Endothelial cell of umbilical vein (primary cell): ENCODE data around the gene GPR160. TPM values are rescaled to one million over a fixed set of nuclear protein-coding genes. Genes with fewer than 3 reads are reported as not detected.

ENCODE experiments used
- BruUV-seq: library from RNA; stranded (reverse); fragments of 400-500 nt; replicated peaks from 2 replicates; lab custom pipeline; 2021; lab: Mats Ljungman, UMichigan
- CTCF ChIA-PET: fragments of 300-600, 350-600 bp; sonication (Branson Sonifier 250); formaldehyde crosslinking; loops from one replicate; lab custom pipeline; 2021; ENCODE audit warnings: antibody characterized with exemption, inconsistent platforms; lab: Charles Lee
- POLR2A ChIA-PET: fragments of 300-600, 350-600 bp; sonication (Branson Sonifier 250); formaldehyde crosslinking; loops from one replicate; lab custom pipeline; 2021; ENCODE audit warnings: antibody characterized with exemption, inconsistent platforms; lab: Charles Lee
- DNase-seq: peaks from one replicate; pipeline ENCODE4 v3.0.0-alpha.2; 2011; ENCODE audit warnings: low read depth, low spot score
- FAIRE-seq: peaks from 2 replicates; lab custom pipeline; 2011; peaks lifted over from hg19 to GRCh38; lab: Jason Lieb, UNC
- H2AFZ ChIP-seq: 2 replicates; pipeline ENCODE4 v1.6.0; 2012; ENCODE audit warnings: low read depth, low read length, control low read depth, inconsistent platforms
- H3K27ac ChIP-seq: 2 replicates; pipeline ENCODE4 v1.5.1; 2011; ENCODE audit warnings: low read depth, mild to moderate bottlenecking, control low read depth, low read length, moderate library complexity; ENCODE audit not compliant: insufficient read depth
- H3K27me3 ChIP-seq, 2 experiments: 2 replicates each; pipeline versions ENCODE4 v1.6.0 to v1.6.1; 2011; ENCODE audit warnings: low read length in 2 of 2, mixed read lengths in 1 of 2; ENCODE audit not compliant: control insufficient read depth in 2 of 2, insufficient read depth in 2 of 2
- H3K36me3 ChIP-seq, 2 experiments: 2 replicates in 1 of 2; 3 replicates in 1 of 2; pipeline ENCODE4 v1.5.1; 2011; ENCODE audit warnings: low read length in 2 of 2, mild to moderate bottlenecking in 1 of 2, moderate library complexity in 1 of 2; ENCODE audit not compliant: control insufficient read depth in 2 of 2, insufficient read depth in 2 of 2; ENCODE audit errors: extremely low read depth in 1 of 2
- H3K4me1 ChIP-seq: 3 replicates; pipeline ENCODE4 v1.5.1; 2011; ENCODE audit warnings: mild to moderate bottlenecking, low read length; ENCODE audit not compliant: control insufficient read depth, insufficient read depth; ENCODE audit errors: extremely low read depth
- H3K4me2 ChIP-seq: 2 replicates; pipeline ENCODE4 v1.6.1; 2011; ENCODE audit warnings: low read length, control low read depth, mixed read lengths; ENCODE audit not compliant: insufficient read depth
- H3K4me3 ChIP-seq, 3 experiments: fragments of 200-600 bp in 1 of 3; sonication (generic), shearing (Covaris generic) in 1 of 3; replicated peaks in 1 of 3; 2 replicates each; pipeline ENCODE4 v1.5.1; 2011 to 2016; ENCODE audit warnings: control low read depth in 3 of 3, low read length in 3 of 3, mild to moderate bottlenecking in 2 of 3, inconsistent platforms in 1 of 3, low read depth in 1 of 3, moderate library complexity in 1 of 3; ENCODE audit not compliant: insufficient read depth in 1 of 3
- H3K79me2 ChIP-seq: 2 replicates; pipeline ENCODE4 v1.6.0; 2012; ENCODE audit warnings: low read length, inconsistent platforms; ENCODE audit not compliant: control insufficient read depth, insufficient read depth
- H3K9ac ChIP-seq: replicated peaks from 2 replicates; pipeline ENCODE3; 2011; ENCODE audit warnings: low read length, control low read depth; ENCODE audit not compliant: insufficient read depth; ENCODE audit errors: extremely low read depth
- H3K9me1 ChIP-seq: replicated peaks from 3 replicates; pipeline ENCODE4 v1.6.0; 2011; ENCODE audit warnings: mild to moderate bottlenecking, low read length; ENCODE audit not compliant: control insufficient read depth, insufficient read depth; ENCODE audit errors: extremely low read depth
- H3K9me3 ChIP-seq: replicated peaks from 2 replicates; pipeline ENCODE4 v1.5.1; 2012; ENCODE audit warnings: low read length, inconsistent platforms; ENCODE audit not compliant: control insufficient read depth, insufficient read depth
- H4K20me1 ChIP-seq: replicated peaks from 2 replicates; pipeline ENCODE3; 2011; ENCODE audit warnings: mild to moderate bottlenecking, low read length; ENCODE audit not compliant: control insufficient read depth, insufficient read depth; ENCODE audit errors: extremely low read depth
- EZH2 ChIP-seq: IDR thresholded peaks from 2 replicates; pipeline ENCODE4 v1.6.1; 2012; ENCODE audit warnings: borderline replicate concordance, low read depth, mild to moderate bottlenecking, moderate library complexity, low read length, inconsistent platforms; ENCODE audit not compliant: severe bottlenecking
- FOS ChIP-seq: IDR thresholded peaks from 2 replicates; pipeline ENCODE4 v1.6.1; 2011; ENCODE audit warnings: mild to moderate bottlenecking, low read length, moderate library complexity, borderline replicate concordance; ENCODE audit not compliant: insufficient read depth
- GATA2 ChIP-seq: IDR thresholded peaks from 2 replicates; pipeline ENCODE4 v1.7.0; 2011; ENCODE audit warnings: low read depth, mild to moderate bottlenecking, moderate library complexity, mixed read lengths, low read length; ENCODE audit not compliant: insufficient read length, insufficient read depth
- JUN ChIP-seq: IDR thresholded peaks from 2 replicates; pipeline ENCODE4 v1.6.1; 2011; ENCODE audit warnings: borderline replicate concordance, low read depth; ENCODE audit not compliant: insufficient read length, insufficient read depth
- MYC ChIP-seq: IDR thresholded peaks from one replicate; pipeline ENCODE4 v1.6.1; 2011; ENCODE audit warnings: mild to moderate bottlenecking, low read depth, low read length
- POLR2A ChIP-seq: IDR thresholded peaks from 2 replicates; pipeline ENCODE4 v1.6.1; 2012; ENCODE audit warnings: low read depth, mild to moderate bottlenecking, control low read depth, low read length
- POLR2AphosphoS5 ChIP-seq: IDR thresholded peaks from 2 replicates; pipeline ENCODE4 v1.6.1; 2012; ENCODE audit warnings: low read depth, mild to moderate bottlenecking, control low read depth, low read length, moderate library complexity; ENCODE audit not compliant: insufficient read depth
- dilution Hi-C: fragments of 300-500 bp; cut with MboI; formaldehyde crosslinking; loops from one replicate; pipeline ENCODE4 v1.15.0; 2019; ENCODE audit warnings: low sequenced_read_pairs; ENCODE audit not compliant: extremely low pct_ligation_motif_present
- intact Hi-C: fragments of 100-400 bp; cut with micrococcal nuclease; formaldehyde crosslinking; loops from one replicate; pipeline ENCODE4 v1.10.0; 2022
- polyA plus RNA-seq, 4 experiments: library from polyadenylated mRNA; depleted of rRNA in 3 of 4; stranded (reverse) in 3 of 4; unstranded in 1 of 4; fragments of >200 nt; gene quantifications; 2 replicates each; pipeline versions ENCODE4 v1.2.1 to v1.2.3, GENCODE V29; 2011 to 2012; ENCODE audit warnings: missing spikeins in 1 of 4
- total RNA-seq: library from RNA; stranded (reverse); gene quantifications from 2 replicates; pipeline ENCODE4 v1.2.3, GENCODE V29; 2021
- TF ChIP-seq, protein P1 (sequence below), 2 donors: IDR thresholded peaks; 1 replicate in 1 of 2; 2 replicates in 1 of 2; pipeline ENCODE4 v1.5.1; 2011; ENCODE audit warnings: low read length in 2 of 2, mild to moderate bottlenecking in 2 of 2, moderate library complexity in 2 of 2, control low read depth in 1 of 2, inconsistent platforms in 1 of 2, low read depth in 1 of 2; ENCODE audit not compliant: insufficient read depth in 1 of 2; ENCODE audit errors: extremely low read depth in 1 of 2
- TF ChIP-seq, protein P2 (sequence below): IDR thresholded peaks from 2 replicates; pipeline ENCODE4 v1.6.1; 2011; ENCODE audit not compliant: insufficient read depth, insufficient read length

Gene GPR160
- total and polyA plus RNA-seq, 2 donors (not counting 3 experiments of a cell fraction or from before 2014, with no cell fraction given) = 0.39 to 1.3 TPM

DNA sequence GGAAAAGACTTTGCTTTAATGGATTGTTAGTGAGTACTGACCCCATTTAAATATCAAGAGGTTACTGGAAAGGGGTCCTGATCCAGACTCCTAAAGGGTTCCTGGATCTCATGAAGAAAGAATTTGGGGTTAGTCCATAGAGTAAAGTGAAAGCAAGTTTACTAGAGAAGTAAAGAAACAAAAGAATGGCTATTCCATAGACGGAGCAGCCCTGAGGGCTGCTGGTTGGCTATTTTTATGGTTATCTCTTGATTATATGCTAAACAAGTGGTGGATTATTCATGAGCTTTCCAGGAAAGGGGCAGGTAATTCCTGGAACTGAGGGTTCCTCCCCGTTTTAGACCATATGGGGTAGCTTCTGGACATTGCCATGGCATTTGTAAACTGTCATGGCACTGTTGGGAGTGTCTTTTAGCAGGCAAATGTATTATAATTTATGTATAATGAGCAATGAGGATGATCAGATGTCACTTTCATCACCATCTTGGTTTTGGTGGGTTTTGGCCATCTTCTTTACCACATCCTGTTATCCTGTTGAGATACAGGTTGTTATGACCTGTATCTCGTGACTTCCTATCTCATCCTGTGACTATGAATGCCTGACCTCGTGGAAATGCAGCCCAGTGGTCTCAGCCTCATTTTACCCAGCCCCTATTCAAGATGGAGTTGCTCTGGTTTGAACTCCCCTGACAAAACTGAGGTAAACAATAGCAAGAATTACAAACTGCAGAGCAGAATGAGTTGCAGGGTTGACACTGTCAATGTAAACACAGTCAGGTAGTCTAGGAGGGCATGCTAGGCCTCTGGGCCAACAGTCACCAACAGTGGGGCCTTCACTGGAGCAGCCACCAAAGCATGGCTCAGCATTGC is 10.3 kb upstream of the GPR160 start:
- ChIA-PET CTCF (no interaction called here), POLR2A (no interaction called here)
- no peak overlapping the region for H2AFZ ChIP-seq
- no peaks in the 10 kb centered on the region for H4K20me1 ChIP-seq
- H3K9me1 ChIP-seq = no peaks in the 10 kb centered on the region
- no peak for TF ChIP-seq MYC
- no peak for TF ChIP-seq JUN
- no peak for TF ChIP-seq EZH2
- TF ChIP-seq FOS = no peak
- H3K4me1 ChIP-seq = no peaks in the 10 kb centered on the region
- H3K79me2 ChIP-seq = no peaks in the 10 kb centered on the region
- H3K27me3 ChIP-seq = peaks cover 6 to 7% of the 10 kb centered on the region in 2 experiments
- intact Hi-C loops (no loop called here), dilution Hi-C loops (no loop called here)
- no peaks in the 10 kb centered on the region for H3K9me3 ChIP-seq
- FAIRE-seq = no peak
- no peak overlapping the region for H3K9ac ChIP-seq
- no peak overlapping the region for H3K4me3 ChIP-seq
- no TSS peak for BruUV-seq
- no peak overlapping the region for H3K4me2 ChIP-seq
- H3K36me3 ChIP-seq = no peaks in the 10 kb centered on the region
- H3K27ac ChIP-seq = no peak overlapping the region
- DNase-seq = no peak

DNA sequence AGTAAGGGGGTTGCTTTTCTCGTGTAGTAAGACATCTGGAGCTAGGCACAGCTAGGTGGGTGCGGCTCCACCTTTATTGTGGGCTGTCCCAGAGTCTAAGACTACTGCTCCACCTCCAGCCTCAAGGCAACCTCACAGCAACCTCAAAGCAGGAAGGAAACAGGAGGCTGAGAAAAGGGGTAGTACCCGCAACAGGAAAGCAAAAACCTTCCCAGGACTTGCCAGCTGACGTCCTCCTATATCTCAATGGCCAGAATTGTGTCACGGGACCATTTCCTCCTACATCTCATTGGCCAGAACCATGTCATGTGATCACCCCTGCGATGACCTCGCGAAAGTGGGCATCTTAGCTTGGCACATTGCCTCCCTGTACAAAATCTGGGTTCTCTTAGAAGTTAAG is 4.3 kb upstream of the GPR160 start:
- peaks cover 4% of the 10 kb centered on the region for H3K4me1 ChIP-seq
- intact Hi-C loops = no loop called here
- H3K27ac ChIP-seq = no peak overlapping the region
- TF ChIP-seq GATA2 = no peak
- TF ChIP-seq MYC = no peak
- no peak for TF ChIP-seq POLR2A
- TF ChIP-seq, protein P1, sequence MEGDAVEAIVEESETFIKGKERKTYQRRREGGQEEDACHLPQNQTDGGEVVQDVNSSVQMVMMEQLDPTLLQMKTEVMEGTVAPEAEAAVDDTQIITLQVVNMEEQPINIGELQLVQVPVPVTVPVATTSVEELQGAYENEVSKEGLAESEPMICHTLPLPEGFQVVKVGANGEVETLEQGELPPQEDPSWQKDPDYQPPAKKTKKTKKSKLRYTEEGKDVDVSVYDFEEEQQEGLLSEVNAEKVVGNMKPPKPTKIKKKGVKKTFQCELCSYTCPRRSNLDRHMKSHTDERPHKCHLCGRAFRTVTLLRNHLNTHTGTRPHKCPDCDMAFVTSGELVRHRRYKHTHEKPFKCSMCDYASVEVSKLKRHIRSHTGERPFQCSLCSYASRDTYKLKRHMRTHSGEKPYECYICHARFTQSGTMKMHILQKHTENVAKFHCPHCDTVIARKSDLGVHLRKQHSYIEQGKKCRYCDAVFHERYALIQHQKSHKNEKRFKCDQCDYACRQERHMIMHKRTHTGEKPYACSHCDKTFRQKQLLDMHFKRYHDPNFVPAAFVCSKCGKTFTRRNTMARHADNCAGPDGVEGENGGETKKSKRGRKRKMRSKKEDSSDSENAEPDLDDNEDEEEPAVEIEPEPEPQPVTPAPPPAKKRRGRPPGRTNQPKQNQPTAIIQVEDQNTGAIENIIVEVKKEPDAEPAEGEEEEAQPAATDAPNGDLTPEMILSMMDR (IDR thresholded peaks at IDR 0.05; ENCODE audit: extremely low read depth in 1 of 2, insufficient read depth in 1 of 2, low read depth in 1 of 2, low read length in 2 of 2) = no peak
- TF ChIP-seq FOS = no peak
- TF ChIP-seq, protein P2, sequence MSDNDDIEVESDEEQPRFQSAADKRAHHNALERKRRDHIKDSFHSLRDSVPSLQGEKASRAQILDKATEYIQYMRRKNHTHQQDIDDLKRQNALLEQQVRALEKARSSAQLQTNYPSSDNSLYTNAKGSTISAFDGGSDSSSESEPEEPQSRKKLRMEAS = no peak
- TF ChIP-seq POLR2AphosphoS5 = no peak
- TF ChIP-seq EZH2 = no peak
- TF ChIP-seq JUN = no peak
- peaks cover 8 to 12% of the 10 kb centered on the region in 2 experiments for H3K27me3 ChIP-seq
- ChIA-PET CTCF (no interaction called here), POLR2A (no interaction called here)
- dilution Hi-C loops = no loop called here
- H3K36me3 ChIP-seq = no peaks in the 10 kb centered on the region
- H2AFZ ChIP-seq = no peak overlapping the region
- BruUV-seq = no TSS peak
- no peak overlapping the region for H3K9ac ChIP-seq
- DNase-seq (no peak), FAIRE-seq (no peak)
- H4K20me1 ChIP-seq = no peaks in the 10 kb centered on the region
- H3K4me3 ChIP-seq = no peak overlapping the region
- H3K79me2 ChIP-seq = no peaks in the 10 kb centered on the region
- no peaks in the 10 kb centered on the region for H3K9me3 ChIP-seq
- H3K9me1 ChIP-seq = no peaks in the 10 kb centered on the region
- H3K4me2 ChIP-seq = no peak overlapping the region
